Mesodermal cell (in vitro differentiated cells): ENCODE results near the gene NOC2L.
"Not testable (repeated sequence)": the region's sequence is repeated elsewhere in the genome, so short reads cannot be mapped to it uniquely, and the experiment has no call there.

Experiments used
- H3K27ac ChIP-seq: 2 replicates; pipeline ENCODE4 v1.7.0; 2013; ENCODE audit warnings: mild to moderate bottlenecking, low read depth, low read length, moderate library complexity; ENCODE audit not compliant: severe bottlenecking
- H3K36me3 ChIP-seq: 2 replicates; pipeline ENCODE4 v1.7.1; 2013; ENCODE audit warnings: mild to moderate bottlenecking, low read length, moderate library complexity; ENCODE audit not compliant: control insufficient read depth, insufficient read depth
- H3K4me1 ChIP-seq: one replicate; pipeline ENCODE4 v1.7.1; 2013; ENCODE audit warnings: mild to moderate bottlenecking, low read length; ENCODE audit not compliant: insufficient read depth, control insufficient read depth, poor library complexity, severe bottlenecking
- H3K4me3 ChIP-seq: 2 replicates; pipeline ENCODE4 v1.7.0; 2013; ENCODE audit warnings: low read length, control low read depth, mild to moderate bottlenecking; ENCODE audit not compliant: insufficient read depth, poor library complexity, severe bottlenecking; ENCODE audit errors: extremely low read depth
- H3K9me3 ChIP-seq: 2 replicates; pipeline ENCODE4 v1.7.1; 2013; ENCODE audit warnings: mild to moderate bottlenecking, low read length, moderate library complexity; ENCODE audit not compliant: control insufficient read depth
- WGBS, 2 experiments: methylation state at CpG; one replicate each; pipeline ENCODE4 v1.1.5; 2013; ENCODE audit warnings: missing lambda C conversion rate in 2 of 2; ENCODE audit not compliant: insufficient coverage in 2 of 2; 5-methylcytosine and 5-hydroxymethylcytosine counted together

NOC2L gene

GRCh38 chr1:903305-903704, 55.8 kb downstream of the NOC2L start:
- no peak overlapping the region for H3K4me3 ChIP-seq
- H3K9me3 ChIP-seq = no peaks in the 10 kb centered on the region
- no peak overlapping the region for H3K27ac ChIP-seq
- WGBS, 2 experiments = 94 to 97% methylated on average over 9 to 10 of the region's 10 CpGs
- H3K4me1 ChIP-seq = no peaks in the 10 kb centered on the region
- no peaks in the 10 kb centered on the region for H3K36me3 ChIP-seq

GRCh38 chr1:902802-903201, 56.3 kb downstream of the NOC2L start:
- H3K36me3 ChIP-seq = no peaks in the 10 kb centered on the region
- H3K9me3 ChIP-seq = no peaks in the 10 kb centered on the region
- WGBS, 2 experiments = 96% methylated on average over 18 to 21 of the region's 21 CpGs
- H3K27ac ChIP-seq = no peak overlapping the region
- no peaks in the 10 kb centered on the region for H3K4me1 ChIP-seq
- no peak overlapping the region for H3K4me3 ChIP-seq

- 84 to 85% methylated on average over 15 to 17 of the region's 18 CpGs for WGBS, 2 experiments
- Histone ChIP-seq H3K4me1 (no peaks in the 10 kb centered on the region), H3K36me3 (no peaks in the 10 kb centered on the region), H3K4me3 (no peak overlapping the region), H3K27ac (no peak overlapping the region), H3K9me3 (no peaks in the 10 kb centered on the region)
Measured at GRCh38 chr1:901108-901859, 57.8 kb downstream of the NOC2L start.

GRCh38 chr1:899636-900317, 59.3 kb downstream of the NOC2L start:
- 82 to 87% methylated on average over 5 to 7 of the region's 8 CpGs for WGBS, 2 experiments
- Histone ChIP-seq H3K4me1 (no peaks in the 10 kb centered on the region), H3K27ac (no peak overlapping the region), H3K36me3 (no peaks in the 10 kb centered on the region), H3K9me3 (no peaks in the 10 kb centered on the region), H3K4me3 (no peak overlapping the region)

- not testable (repeated sequence) for H3K27ac ChIP-seq, H3K4me3 ChIP-seq, H3K36me3 ChIP-seq, H3K9me3 ChIP-seq, H3K4me1 ChIP-seq
- 72 to 74% methylated on average over 13 to 14 of the region's 17 CpGs for WGBS, 2 experiments
Measured at GRCh38 chr1:897951-898350, 61.1 kb downstream of the NOC2L start.

GRCh38 chr1:897226-897625, 61.8 kb downstream of the NOC2L start:
- Histone ChIP-seq H3K4me1 (no peaks in the 10 kb centered on the region), H3K27ac (no peak overlapping the region), H3K9me3 (no peaks in the 10 kb centered on the region), H3K36me3 (no peaks in the 10 kb centered on the region), H3K4me3 (no peak overlapping the region)
- WGBS, 2 experiments = 85 to 92% methylated on average over 6 of the region's 8 CpGs
